ENCODE measurements around the gene COX6B2. TPM values are rescaled to one million over a fixed set of nuclear protein-coding genes. Genes with fewer than 3 reads are reported as not detected.

The COX6B2 gene
- total and polyA plus RNA-seq, 2 of the 8 experiments (the other 6 are each of a cell fraction or from before 2014, with no cell fraction given) = 4.9 to 6.4 TPM

- TF ChIP-seq ATF2 (IDR thresholded peaks at IDR 0.05; ENCODE audit: low read length) (no peak), CTCF (IDR thresholded peaks at IDR 0.05; ENCODE audit: control extremely low read depth in 1 of 3, insufficient read depth in 1 of 3, low read depth in 1 of 3, low read length in 3 of 3) (no peak), HDAC6 (IDR thresholded peaks at IDR 0.05; ENCODE audit: low read depth, low read length) (no peak)
Observed at GRCh38 chr19:55303477-55303876, 51.0 kb downstream of the COX6B2 start (continued).

Data from H1 (cell line).